GM21515 (cell line): Measurements from ENCODE around the gene RASL11B.
"Not testable (repeated sequence)": the region's sequence is repeated elsewhere in the genome, so short reads cannot be mapped to it uniquely, and the experiment has no call there.

Experiments used
- ATAC-seq: cut with Tn5 transposase; IDR thresholded peaks from one replicate; pipeline ENCODE4 v1.9.1; 2021; ENCODE audit not compliant: unreplicated experiment

RASL11B gene

GRCh38 chr4:52861879-52862616, at the start of gene RASL11B:
Gene RASL11B, plus strand, starts transcription at chr4:52862317. Its CDS starts 191 bp downstream, at chr4:52862508.
- peak; percentile 99 for ATAC-seq

GRCh38 chr4:52813546-52813945, 48.6 kb upstream of the RASL11B start:
- no peak for ATAC-seq

GRCh38 chr4:52822583-52822971, 39.5 kb upstream of the RASL11B start:
- ATAC-seq = no peak

- ATAC-seq = no peak
Measured at GRCh38 chr4:52822972-52823701, 39.0 kb upstream of the RASL11B start.

- ATAC-seq = no peak
Measured at GRCh38 chr4:52823702-52824092, 38.4 kb upstream of the RASL11B start.

GRCh38 chr4:52824270-52824602, 37.9 kb upstream of the RASL11B start:
- no peak for ATAC-seq

GRCh38 chr4:52824603-52825459, 37.3 kb upstream of the RASL11B start:
- ATAC-seq = no peak

GRCh38 chr4:52825460-52826090, 36.5 kb upstream of the RASL11B start:
- ATAC-seq = no peak

GRCh38 chr4:52833941-52834525, 28.1 kb upstream of the RASL11B start:
- ATAC-seq = no peak

- not testable (repeated sequence) for ATAC-seq
Measured at GRCh38 chr4:52834641-52835456, 27.3 kb upstream of the RASL11B start.

GRCh38 chr4:52836120-52836519, 26.0 kb upstream of the RASL11B start:
- ATAC-seq = no peak

GRCh38 chr4:52836678-52837077, 25.4 kb upstream of the RASL11B start:
- no peak for ATAC-seq

GRCh38 chr4:52837716-52838558, 24.2 kb upstream of the RASL11B start:
- ATAC-seq = no peak

- no peak for ATAC-seq
Measured at GRCh38 chr4:52838729-52839586, 23.2 kb upstream of the RASL11B start.

- ATAC-seq = no peak
Measured at GRCh38 chr4:52840531-52841370, 21.4 kb upstream of the RASL11B start.

- ATAC-seq = no peak
Measured at GRCh38 chr4:52841682-52842456, 20.2 kb upstream of the RASL11B start.
